GM23248 (cell line): ENCODE data around the gene ARSI. TPM values are rescaled to one million over a fixed set of nuclear protein-coding genes. Genes with fewer than 3 reads are reported as not detected.

ENCODE experiments used
- DNase-seq: peaks from one replicate; pipeline ENCODE4 v3.0.0-alpha.2; 2015
- H2AFZ ChIP-seq: fragments of 200-600 bp; sonication (generic); 2 replicates; pipeline ENCODE4 v1.6.1; 2016; ENCODE audit warnings: antibody characterized with exemption
- H3F3A ChIP-seq: fragments of 200-600 bp; sonication (generic); 2 replicates; pipeline ENCODE4 v1.6.1; 2016; ENCODE audit warnings: mild to moderate bottlenecking, antibody characterized with exemption, mixed run types; ENCODE audit not compliant: insufficient read depth
- H3K27ac ChIP-seq: fragments of 200-600 bp; sonication (generic); 2 replicates; pipeline ENCODE4 v1.5.1; 2016; ENCODE audit warnings: mild to moderate bottlenecking
- H3K27me3 ChIP-seq: fragments of 200-600 bp; sonication (generic); replicated peaks from 2 replicates; pipeline ENCODE4 v1.6.1; 2016; ENCODE audit warnings: mild to moderate bottlenecking; ENCODE audit not compliant: insufficient read depth
- H3K36me3 ChIP-seq: fragments of 200-600 bp; sonication (generic); 2 replicates; pipeline ENCODE4 v1.6.1; 2016; ENCODE audit warnings: low read depth, mild to moderate bottlenecking
- H3K4me1 ChIP-seq: fragments of 200-600 bp; sonication (generic); 2 replicates; pipeline ENCODE4 v1.6.1; 2016; ENCODE audit warnings: mild to moderate bottlenecking; ENCODE audit not compliant: insufficient read depth
- H3K4me2 ChIP-seq: fragments of 200-600 bp; sonication (generic); one replicate; pipeline ENCODE4 v1.6.1; 2016; ENCODE audit warnings: mild to moderate bottlenecking; ENCODE audit not compliant: unreplicated experiment
- H3K4me3 ChIP-seq: fragments of 200-600 bp; sonication (generic); 2 replicates; pipeline ENCODE4 v1.5.1; 2016; ENCODE audit warnings: mild to moderate bottlenecking
- H3K79me2 ChIP-seq: fragments of 200-600 bp; sonication (generic); 2 replicates; pipeline ENCODE4 v1.6.1; 2016; ENCODE audit warnings: mild to moderate bottlenecking; ENCODE audit not compliant: insufficient read depth
- H3K9ac ChIP-seq: fragments of 200-600 bp; sonication (generic); 2 replicates; pipeline ENCODE4 v1.6.1; 2016; ENCODE audit warnings: mild to moderate bottlenecking
- H3K9me2 ChIP-seq: fragments of 200-600 bp; sonication (generic); 2 replicates; pipeline ENCODE4 v1.6.1; 2016; ENCODE audit warnings: mixed run types, mild to moderate bottlenecking, moderate library complexity; ENCODE audit not compliant: insufficient read depth
- H3K9me3 ChIP-seq: fragments of 200-600 bp; sonication (generic); one replicate; pipeline ENCODE4 v1.6.1; 2017; ENCODE audit warnings: low read depth
- H4K20me1 ChIP-seq: fragments of 200-600 bp; sonication (generic); 2 replicates; pipeline ENCODE4 v1.6.0; 2016; ENCODE audit not compliant: insufficient read depth
- EZH2 ChIP-seq: fragments of 200-600 bp; sonication (generic); IDR thresholded peaks from 2 replicates; pipeline ENCODE4 v1.6.1; 2018; ENCODE audit warnings: antibody characterized with exemption, mild to moderate bottlenecking; ENCODE audit not compliant: insufficient read depth, poor library complexity, severe bottlenecking
- EZH2phosphoT487 ChIP-seq: fragments of 200-600 bp; sonication (generic); IDR thresholded peaks from 2 replicates; pipeline ENCODE4 v1.6.1; 2018; ENCODE audit warnings: antibody characterized with exemption, moderate library complexity, mild to moderate bottlenecking, low read depth; ENCODE audit not compliant: insufficient read depth
- WGBS, 2 experiments: methylation state at CpG; one replicate each; pipeline ENCODE4 v1.1.6; 2015 to 2017; ENCODE audit warnings: low lambda C conversion rate in 2 of 2, low coverage in 1 of 2; ENCODE audit errors: missing lambda C conversion rate in 2 of 2; 5-methylcytosine and 5-hydroxymethylcytosine counted together
- in situ Hi-C: fragments of 300-500 bp; cut with MboI; formaldehyde crosslinking; loops from 2 replicates; pipeline ENCODE4 v1.15.0; 2020
- polyA plus RNA-seq: library from polyadenylated mRNA; unstranded; fragments of >200 nt; fragmentation: Nextera tagmentation; extraction: Ambion mirVana; gene quantifications from 2 replicates; pipeline ENCODE4 v1.2.1, GENCODE V29; 2016
- total RNA-seq: library from RNA; depleted of rRNA; stranded (reverse); fragments of >200 nt; shearing (Covaris generic); gene quantifications from 2 replicates; pipeline ENCODE4 v1.2.3, GENCODE V29; 2014

The ARSI gene
- total and polyA plus RNA-seq, 2 experiments from 2014 or later = 1.0 to 4.3 TPM

- 80 to 90% methylated on average over 2 of the region's 2 CpGs for WGBS, 2 experiments
- Histone ChIP-seq H3K4me2 (no peak overlapping the region), H3K4me3 (no peak overlapping the region), H3K9ac (no peak overlapping the region), H2AFZ (no peak overlapping the region), H3K36me3 (no peaks in the 10 kb centered on the region), H3K79me2 (no peaks in the 10 kb centered on the region), H3K4me1 (no peaks in the 10 kb centered on the region), H4K20me1 (no peaks in the 10 kb centered on the region), H3K9me2 (no peaks in the 10 kb centered on the region), H3F3A (no peaks in the 10 kb centered on the region), H3K27me3 (no peaks in the 10 kb centered on the region), H3K9me3 (no peaks in the 10 kb centered on the region), H3K27ac (no peak overlapping the region)
- in situ Hi-C loops = no loop called here
- DNase-seq = no peak
- TF ChIP-seq EZH2phosphoT487 (no peak), EZH2 (no peak)
These were observed 25.8 kb upstream of the ARSI start for GRCh38 chr5:150328515-150328914.

GRCh38 chr5:150327139-150327538, 24.4 kb upstream of the ARSI start:
- Histone ChIP-seq H2AFZ (no peak overlapping the region), H3K4me1 (peaks cover 5% of the 10 kb centered on the region), H3K9me2 (no peaks in the 10 kb centered on the region), H3K4me3 (no peak overlapping the region), H3F3A (peaks cover 3% of the 10 kb centered on the region; the same call in 1 of the 2 replicates), H3K36me3 (no peaks in the 10 kb centered on the region), H3K9me3 (no peaks in the 10 kb centered on the region), H3K27me3 (no peaks in the 10 kb centered on the region), H3K9ac (no peak overlapping the region), H3K79me2 (no peaks in the 10 kb centered on the region), H3K4me2 (no peak overlapping the region), H4K20me1 (no peaks in the 10 kb centered on the region), H3K27ac (no peak overlapping the region)
- DNase-seq = no peak
- in situ Hi-C loops = no loop called here
- no peak for TF ChIP-seq EZH2
- TF ChIP-seq EZH2phosphoT487 = no peak
- WGBS, 2 experiments = 65 to 67% methylated on average over 3 of the region's 3 CpGs

- H3K36me3 ChIP-seq = no peaks in the 10 kb centered on the region
- H4K20me1 ChIP-seq = no peaks in the 10 kb centered on the region
- in situ Hi-C loops = no loop called here
- H3K9me2 ChIP-seq = no peaks in the 10 kb centered on the region
- WGBS, 2 experiments = 75 to 79% methylated on average over 2 of the region's 2 CpGs
- DNase-seq = no peak
- H3K27me3 ChIP-seq = no peaks in the 10 kb centered on the region
- H3K4me1 ChIP-seq = peaks cover 10% of the 10 kb centered on the region
- H2AFZ ChIP-seq = no peak overlapping the region
- H3K79me2 ChIP-seq = no peaks in the 10 kb centered on the region
- no peak overlapping the region for H3K4me2 ChIP-seq
- H3K4me3 ChIP-seq = no peak overlapping the region
- no peaks in the 10 kb centered on the region for H3K9me3 ChIP-seq
- no peak for TF ChIP-seq EZH2phosphoT487
- TF ChIP-seq EZH2 = no peak
- peaks cover 7% of the 10 kb centered on the region for H3F3A ChIP-seq
- no peak overlapping the region for H3K9ac ChIP-seq
- H3K27ac ChIP-seq = no peak overlapping the region
These were observed 24.0 kb upstream of the ARSI start for GRCh38 chr5:150326707-150327106.

GRCh38 chr5:150325426-150325825, 22.7 kb upstream of the ARSI start:
- Histone ChIP-seq H3K79me2 (no peaks in the 10 kb centered on the region), H3K27me3 (no peaks in the 10 kb centered on the region), H4K20me1 (no peaks in the 10 kb centered on the region), H3F3A (peaks cover 17% of the 10 kb centered on the region), H3K36me3 (no peaks in the 10 kb centered on the region), H3K4me2 (no peak overlapping the region), H3K9me2 (no peaks in the 10 kb centered on the region), H3K4me3 (no peak overlapping the region), H3K9ac (no peak overlapping the region), H3K27ac (no peak overlapping the region), H3K9me3 (no peaks in the 10 kb centered on the region), H3K4me1 (peaks cover 14% of the 10 kb centered on the region), H2AFZ (no peak overlapping the region)
- TF ChIP-seq EZH2 (no peak), EZH2phosphoT487 (no peak)
- 67 to 72% methylated on average over 4 of the region's 4 CpGs for WGBS, 2 experiments
- DNase-seq = no peak
- in situ Hi-C loops = no loop called here

GRCh38 chr5:150323819-150324218, 21.1 kb upstream of the ARSI start:
- Histone ChIP-seq H3K9me3 (no peaks in the 10 kb centered on the region), H3K27ac (no peak overlapping the region), H3K36me3 (no peaks in the 10 kb centered on the region), H2AFZ (no peak overlapping the region), H3K4me3 (no peak overlapping the region), H3F3A (peaks cover 27% of the 10 kb centered on the region), H4K20me1 (no peaks in the 10 kb centered on the region), H3K4me1 (peaks cover 30% of the 10 kb centered on the region), H3K4me2 (no peak overlapping the region), H3K9ac (no peak overlapping the region), H3K27me3 (no peaks in the 10 kb centered on the region), H3K79me2 (no peaks in the 10 kb centered on the region), H3K9me2 (no peaks in the 10 kb centered on the region)
- WGBS, 2 experiments = 71% methylated on average over 8 of the region's 8 CpGs
- in situ Hi-C loops = no loop called here
- DNase-seq = no peak
- TF ChIP-seq EZH2 = no peak
